Panc1 (cell line): ENCODE measurements around the gene ROBO1. TPM values are rescaled to one million over a fixed set of nuclear protein-coding genes. Genes with fewer than 3 reads are reported as not detected.
A peak's percentile ranks its signal among the peaks of the same experiment; 100 is the strongest.

Experiments
- ATAC-seq: fragments of 200-7000 bp; cut with Tn5 transposase; 2 replicates; pipeline ENCODE4 v1.9.1; 2020; ENCODE audit warnings: mild to moderate bottlenecking, moderate library complexity
- BruUV-seq: library from RNA; stranded (reverse); fragments of 400-500 nt; replicated peaks from 2 replicates; lab custom pipeline; 2021; lab: Mats Ljungman, UMichigan
- CTCF ChIA-PET: fragments of 300-600 bp; sonication (Branson Sonifier 250); formaldehyde crosslinking; loops from one replicate; lab custom pipeline; 2022; ENCODE audit warnings: antibody characterized with exemption; lab: Charles Lee
- POLR2A ChIA-PET: fragments of 300-600 bp; sonication (Branson Sonifier 250); formaldehyde crosslinking; loops from one replicate; lab custom pipeline; 2022; ENCODE audit warnings: antibody characterized with exemption; lab: Charles Lee
- DNase-seq: peaks from one replicate; pipeline ENCODE4 v3.0.0-alpha.2; 2010; ENCODE audit warnings: low read depth, low spot score
- H3K27ac ChIP-seq: 2 replicates; pipeline ENCODE4 v1.5.1; 2011; ENCODE audit warnings: mild to moderate bottlenecking, low read length, inconsistent platforms
- H3K27me3 ChIP-seq: fragments of 200-500 bp; sonication (Bioruptor generic); 2 replicates; pipeline ENCODE4 v1.6.0; 2014; ENCODE audit warnings: low read length, inconsistent platforms; ENCODE audit not compliant: control insufficient read depth, insufficient read depth
- H3K36me3 ChIP-seq: fragments of 200-500 bp; sonication (Bioruptor generic); 2 replicates; pipeline ENCODE4 v1.5.1; 2014; ENCODE audit warnings: inconsistent platforms, mild to moderate bottlenecking, low read length, moderate library complexity; ENCODE audit not compliant: control insufficient read depth, insufficient read depth
- H3K4me1 ChIP-seq: 2 replicates; pipeline ENCODE4 v1.5.1; 2011; ENCODE audit warnings: inconsistent platforms, mild to moderate bottlenecking, low read length, moderate library complexity; ENCODE audit not compliant: control insufficient read depth, insufficient read depth
- H3K4me3 ChIP-seq, 2 experiments: 2 replicates each; pipeline ENCODE4 v1.5.1; 2011 to 2012; ENCODE audit warnings: low read depth in 2 of 2, low read length in 2 of 2, mild to moderate bottlenecking in 2 of 2, inconsistent platforms in 1 of 2, moderate library complexity in 1 of 2
- H3K9me3 ChIP-seq: fragments of 200-500 bp; sonication (Bioruptor generic); 2 replicates; pipeline ENCODE4 v1.5.1; 2014; ENCODE audit warnings: low read depth, mild to moderate bottlenecking, inconsistent platforms, low read length, moderate library complexity; ENCODE audit not compliant: control insufficient read depth, insufficient read depth
- SIN3A ChIP-seq: IDR thresholded peaks from 2 replicates; pipeline ENCODE4 v1.6.1; 2012; ENCODE audit warnings: low read depth, mild to moderate bottlenecking, low read length, moderate library complexity, borderline replicate concordance; ENCODE audit not compliant: insufficient read depth
- TCF7L2 ChIP-seq: IDR thresholded peaks from 2 replicates; pipeline ENCODE4 v1.6.1; 2011; ENCODE audit warnings: mild to moderate bottlenecking, low read depth, low read length, inconsistent platforms
- in situ Hi-C: cut with HindIII; loops from 2 replicates; pipeline ENCODE4 v1.10.0; 2016; ENCODE audit warnings: low sequenced_read_pairs, low pct_unique_long_range_greater_than_20kb
- intact Hi-C: fragments of 100-400 bp; cut with micrococcal nuclease; formaldehyde crosslinking; loops from one replicate; pipeline ENCODE4 v1.10.0; 2022; ENCODE audit not compliant: unreplicated experiment
- total RNA-seq: library from RNA; stranded (reverse); gene quantifications from one replicate; pipeline ENCODE4 v1.2.1, GENCODE V29; 2021; ENCODE audit not compliant: unreplicated experiment
- TF ChIP-seq, protein P1 (sequence below): fragments of 450-650 bp; IDR thresholded peaks from 2 replicates; pipeline ENCODE4 v1.5.1; 2017; ENCODE audit warnings: mild to moderate bottlenecking
- TF ChIP-seq, protein P2 (sequence below), 2 experiments: IDR thresholded peaks; 2 replicates each; pipeline ENCODE4 v1.6.1; 2011 to 2012; ENCODE audit warnings: low read depth in 2 of 2, control low read depth in 1 of 2, low read length in 1 of 2, mild to moderate bottlenecking in 1 of 2, moderate library complexity in 1 of 2; ENCODE audit not compliant: insufficient read depth in 1 of 2

The ROBO1 gene
- total RNA-seq, 1 experiment from 2014 or later, result 61.6 TPM

DNA sequence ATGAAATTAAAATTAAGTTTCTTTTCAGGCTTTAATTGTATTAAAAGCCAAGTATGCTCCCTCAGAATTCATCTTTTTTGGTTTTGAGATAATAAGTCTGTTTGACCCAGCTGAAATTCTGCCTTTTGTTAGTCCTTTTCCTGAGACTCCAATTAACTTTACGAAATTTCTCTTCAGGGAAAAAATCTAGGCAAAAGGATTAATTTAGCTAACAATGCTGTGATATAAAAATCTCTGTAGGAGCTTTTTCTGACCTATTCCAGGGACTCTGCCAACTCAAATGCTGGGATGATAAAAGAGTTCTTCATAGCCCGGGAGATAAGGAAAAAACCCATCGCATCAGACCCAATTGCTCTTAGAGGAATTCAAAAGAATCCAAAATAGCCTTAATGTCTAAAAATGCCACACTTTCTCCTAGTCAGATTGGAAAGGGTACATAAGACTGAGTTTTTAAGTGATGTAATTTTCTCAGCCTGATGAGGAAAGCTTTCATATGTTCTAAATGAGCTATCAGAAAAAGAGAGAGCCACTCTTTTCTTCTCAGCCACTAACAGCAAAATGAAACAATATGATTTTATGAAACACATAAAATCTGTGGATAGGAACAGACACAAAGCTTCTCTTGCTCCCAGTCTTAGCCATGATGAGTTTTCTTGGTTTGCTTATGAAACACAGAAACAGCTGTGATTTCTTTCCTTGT lies 405.1 kb downstream of the ROBO1 start:
- TF ChIP-seq, protein P1, sequence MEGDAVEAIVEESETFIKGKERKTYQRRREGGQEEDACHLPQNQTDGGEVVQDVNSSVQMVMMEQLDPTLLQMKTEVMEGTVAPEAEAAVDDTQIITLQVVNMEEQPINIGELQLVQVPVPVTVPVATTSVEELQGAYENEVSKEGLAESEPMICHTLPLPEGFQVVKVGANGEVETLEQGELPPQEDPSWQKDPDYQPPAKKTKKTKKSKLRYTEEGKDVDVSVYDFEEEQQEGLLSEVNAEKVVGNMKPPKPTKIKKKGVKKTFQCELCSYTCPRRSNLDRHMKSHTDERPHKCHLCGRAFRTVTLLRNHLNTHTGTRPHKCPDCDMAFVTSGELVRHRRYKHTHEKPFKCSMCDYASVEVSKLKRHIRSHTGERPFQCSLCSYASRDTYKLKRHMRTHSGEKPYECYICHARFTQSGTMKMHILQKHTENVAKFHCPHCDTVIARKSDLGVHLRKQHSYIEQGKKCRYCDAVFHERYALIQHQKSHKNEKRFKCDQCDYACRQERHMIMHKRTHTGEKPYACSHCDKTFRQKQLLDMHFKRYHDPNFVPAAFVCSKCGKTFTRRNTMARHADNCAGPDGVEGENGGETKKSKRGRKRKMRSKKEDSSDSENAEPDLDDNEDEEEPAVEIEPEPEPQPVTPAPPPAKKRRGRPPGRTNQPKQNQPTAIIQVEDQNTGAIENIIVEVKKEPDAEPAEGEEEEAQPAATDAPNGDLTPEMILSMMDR, result no peak
- TF ChIP-seq SIN3A, result no peak
- no peak for TF ChIP-seq TCF7L2
- TF ChIP-seq, protein P2, sequence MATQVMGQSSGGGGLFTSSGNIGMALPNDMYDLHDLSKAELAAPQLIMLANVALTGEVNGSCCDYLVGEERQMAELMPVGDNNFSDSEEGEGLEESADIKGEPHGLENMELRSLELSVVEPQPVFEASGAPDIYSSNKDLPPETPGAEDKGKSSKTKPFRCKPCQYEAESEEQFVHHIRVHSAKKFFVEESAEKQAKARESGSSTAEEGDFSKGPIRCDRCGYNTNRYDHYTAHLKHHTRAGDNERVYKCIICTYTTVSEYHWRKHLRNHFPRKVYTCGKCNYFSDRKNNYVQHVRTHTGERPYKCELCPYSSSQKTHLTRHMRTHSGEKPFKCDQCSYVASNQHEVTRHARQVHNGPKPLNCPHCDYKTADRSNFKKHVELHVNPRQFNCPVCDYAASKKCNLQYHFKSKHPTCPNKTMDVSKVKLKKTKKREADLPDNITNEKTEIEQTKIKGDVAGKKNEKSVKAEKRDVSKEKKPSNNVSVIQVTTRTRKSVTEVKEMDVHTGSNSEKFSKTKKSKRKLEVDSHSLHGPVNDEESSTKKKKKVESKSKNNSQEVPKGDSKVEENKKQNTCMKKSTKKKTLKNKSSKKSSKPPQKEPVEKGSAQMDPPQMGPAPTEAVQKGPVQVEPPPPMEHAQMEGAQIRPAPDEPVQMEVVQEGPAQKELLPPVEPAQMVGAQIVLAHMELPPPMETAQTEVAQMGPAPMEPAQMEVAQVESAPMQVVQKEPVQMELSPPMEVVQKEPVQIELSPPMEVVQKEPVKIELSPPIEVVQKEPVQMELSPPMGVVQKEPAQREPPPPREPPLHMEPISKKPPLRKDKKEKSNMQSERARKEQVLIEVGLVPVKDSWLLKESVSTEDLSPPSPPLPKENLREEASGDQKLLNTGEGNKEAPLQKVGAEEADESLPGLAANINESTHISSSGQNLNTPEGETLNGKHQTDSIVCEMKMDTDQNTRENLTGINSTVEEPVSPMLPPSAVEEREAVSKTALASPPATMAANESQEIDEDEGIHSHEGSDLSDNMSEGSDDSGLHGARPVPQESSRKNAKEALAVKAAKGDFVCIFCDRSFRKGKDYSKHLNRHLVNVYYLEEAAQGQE (IDR thresholded peaks at IDR 0.05; ENCODE audit: insufficient read depth in 1 of 2, low read depth in 2 of 2, low read length in 1 of 2), result no peak
- H3K27ac ChIP-seq, result no peak overlapping the region
- H3K4me1 ChIP-seq, result no peaks in the 10 kb centered on the region; the same call in 1 of the 2 replicates
- intact Hi-C loops, result no loop called here
- H3K4me3 ChIP-seq, result no peak overlapping the region
- ChIA-PET CTCF (interaction anchor here (2.6 kb wide), 1 partner anchor 277 kb away, joined by 21 read pairs; no protein-coding TSS in a partner anchor), POLR2A (no interaction called here)
- no peaks in the 10 kb centered on the region; the same call in 1 of the 2 replicates for H3K27me3 ChIP-seq
- ATAC-seq (no peak), DNase-seq (no peak)
- in situ Hi-C loops, result no loop called here
- no TSS peak for BruUV-seq
- H3K36me3 ChIP-seq, result no peaks in the 10 kb centered on the region
- H3K9me3 ChIP-seq, result no peaks in the 10 kb centered on the region

GRCh38 chr3:79361748-79362378 lies 405.9 kb downstream of the ROBO1 start:
- POLR2A ChIA-PET, result interaction anchor here (0.6 kb wide), 1 partner anchor 59 kb away, joined by 3 read pairs; no protein-coding TSS in a partner anchor
- CTCF ChIA-PET, result interaction anchor here (0.6 to 2.6 kb wide), 2 partner anchors 276 to 1860 kb away, joined by 3 to 21 read pairs; no protein-coding TSS in a partner anchor
- in situ Hi-C loops (no loop called here), intact Hi-C loops (loop anchor here (2.0 kb wide), 1 partner anchor 275 kb away; no protein-coding TSS in a partner anchor)
- TF ChIP-seq SIN3A, result no peak
- TF ChIP-seq, protein P1, result peak; percentile 65; the same call in 1 of the 2 replicates
- DNase-seq (peak; percentile 10), ATAC-seq (0 out of 2 replicates have a peak, but pooled peaks have one; percentile 69)
- Histone ChIP-seq H3K4me1 (no peaks in the 10 kb centered on the region; the same call in 1 of the 2 replicates), H3K4me3 (no peak overlapping the region), H3K36me3 (no peaks in the 10 kb centered on the region), H3K27ac (no peak overlapping the region), H3K9me3 (no peaks in the 10 kb centered on the region), H3K27me3 (no peaks in the 10 kb centered on the region; the same call in 1 of the 2 replicates)
- BruUV-seq, result no TSS peak
